ENCODE data around the gene TLCD2. TPM values are rescaled to one million over a fixed set of nuclear protein-coding genes. Genes with fewer than 3 reads are reported as not detected.

The TLCD2 gene
- polyA plus RNA-seq, 1 experiment: 3.1 TPM

- ChIA-PET POLR2A (no interaction called here), CTCF (no interaction called here)
- TF ChIP-seq CTCF (IDR thresholded peaks at IDR 0.05; ENCODE audit: low read depth, low read length): no peak
- Histone ChIP-seq H3K4me3 (ENCODE audit: low read depth, low read length) (no peak overlapping the region), H3K9me3 (ENCODE audit: control insufficient read depth, insufficient read depth, low read length) (peaks cover 25% of the 10 kb centered on the region), H3K27me3 (ENCODE audit: control insufficient read depth, insufficient read depth, low read length) (peaks cover 7% of the 10 kb centered on the region), H3K27ac (ENCODE audit: low read depth, low read length) (no peak overlapping the region)
- DNase-seq (ENCODE audit: low read depth, low spot score): no peak
These were observed 40.5 kb upstream of the TLCD2 start for GRCh38 chr17:1750628-1751027.

- ChIA-PET POLR2A (no interaction called here), CTCF (no interaction called here)
- Histone ChIP-seq H3K9me3 (ENCODE audit: control insufficient read depth, insufficient read depth, low read length) (peaks cover 25% of the 10 kb centered on the region), H3K4me3 (ENCODE audit: low read depth, low read length) (no peak overlapping the region), H3K27ac (ENCODE audit: low read depth, low read length) (no peak overlapping the region), H3K27me3 (ENCODE audit: control insufficient read depth, insufficient read depth, low read length) (peaks cover 7% of the 10 kb centered on the region)
- DNase-seq (ENCODE audit: low read depth, low spot score): no peak
- no peak for TF ChIP-seq CTCF (IDR thresholded peaks at IDR 0.05; ENCODE audit: low read depth, low read length)
These were observed 36.9 kb upstream of the TLCD2 start for GRCh38 chr17:1746975-1747543.

- POLR2A ChIA-PET: no interaction called here
- Histone ChIP-seq H3K27me3 (ENCODE audit: control insufficient read depth, insufficient read depth, low read length) (peaks cover 2% of the 10 kb centered on the region), H3K4me3 (ENCODE audit: low read depth, low read length) (no peak overlapping the region), H3K27ac (ENCODE audit: low read depth, low read length) (no peak overlapping the region), H3K9me3 (ENCODE audit: control insufficient read depth, insufficient read depth, low read length) (peaks cover 25% of the 10 kb centered on the region)
- no peak for DNase-seq (ENCODE audit: low read depth, low spot score)
- no peak for TF ChIP-seq CTCF (IDR thresholded peaks at IDR 0.05; ENCODE audit: low read depth, low read length)
- CTCF ChIA-PET: no interaction called here
These were observed 35.4 kb upstream of the TLCD2 start for GRCh38 chr17:1745513-1746020.

GRCh38 chr17:1744551-1745512, 34.7 kb upstream of the TLCD2 start:
- POLR2A ChIA-PET: no interaction called here
- H3K27me3 ChIP-seq (ENCODE audit: control insufficient read depth, insufficient read depth, low read length): peaks cover 2% of the 10 kb centered on the region
- TF ChIP-seq CTCF (IDR thresholded peaks at IDR 0.05; ENCODE audit: low read depth, low read length): no peak
- H3K9me3 ChIP-seq (ENCODE audit: control insufficient read depth, insufficient read depth, low read length): peaks cover 25% of the 10 kb centered on the region
- H3K4me3 ChIP-seq (ENCODE audit: low read depth, low read length): no peak overlapping the region
- CTCF ChIA-PET: interaction anchor here (0.7 kb wide), 1 partner anchor 23 kb away, joined by 3 read pairs; no protein-coding TSS in a partner anchor
- no peak overlapping the region for H3K27ac ChIP-seq (ENCODE audit: low read depth, low read length)
- DNase-seq (ENCODE audit: low read depth, low spot score): no peak

GRCh38 chr17:1743088-1743439, 32.9 kb upstream of the TLCD2 start:
- Histone ChIP-seq H3K9me3 (ENCODE audit: control insufficient read depth, insufficient read depth, low read length) (peaks cover 18% of the 10 kb centered on the region), H3K27me3 (ENCODE audit: control insufficient read depth, insufficient read depth, low read length) (no peaks in the 10 kb centered on the region), H3K27ac (ENCODE audit: low read depth, low read length) (no peak overlapping the region), H3K4me3 (ENCODE audit: low read depth, low read length) (no peak overlapping the region)
- ChIA-PET CTCF (no interaction called here), POLR2A (interaction anchor here (0.8 to 1.0 kb wide), 2 partner anchors 10 to 27 kb away, joined by 3 read pairs; no protein-coding TSS in a partner anchor)
- no peak for DNase-seq (ENCODE audit: low read depth, low spot score)
- TF ChIP-seq CTCF (IDR thresholded peaks at IDR 0.05; ENCODE audit: low read depth, low read length): no peak

All from AG04450 (cell line).